Epithelial cell of esophagus (primary cell): ENCODE measurements around the gene SIDT1.

Experiments used
- DNase-seq: peaks from one replicate; pipeline ENCODE4 v3.0.0; 2010; ENCODE audit warnings: low read depth
- H3K4me3 ChIP-seq: 2 replicates; pipeline ENCODE4 v1.5.1; 2011; ENCODE audit warnings: mild to moderate bottlenecking, low read length, control low read depth
- TF ChIP-seq, protein P1 (sequence below): IDR thresholded peaks from 2 replicates; pipeline ENCODE4 v1.5.1; 2011; ENCODE audit warnings: low read depth, mild to moderate bottlenecking, low read length, control low read depth, inconsistent platforms; ENCODE audit not compliant: insufficient read depth; ENCODE audit errors: missing control alignments

The SIDT1 gene

DNA sequence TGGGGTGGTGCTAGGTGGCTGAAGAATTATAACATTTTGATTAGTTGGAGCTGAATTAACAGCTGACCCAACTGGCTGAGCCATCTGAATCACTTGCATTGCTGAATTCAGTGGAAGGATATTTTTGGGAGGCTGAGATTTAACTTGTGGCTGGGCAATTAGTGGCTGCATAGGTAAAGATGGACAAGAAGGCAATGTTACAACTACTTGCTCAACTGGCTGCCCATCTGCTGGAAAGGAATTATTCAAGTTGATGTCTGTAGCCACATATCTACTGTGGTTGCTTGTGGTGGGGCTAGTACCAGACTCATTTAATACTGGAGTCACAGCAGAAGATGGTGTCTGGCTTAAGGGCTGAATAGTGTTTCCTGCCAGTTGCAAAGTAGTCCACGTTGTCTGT is 127.6 kb downstream of the SIDT1 start:
- no peak for DNase-seq
- no peak overlapping the region for H3K4me3 ChIP-seq
- TF ChIP-seq, protein P1, sequence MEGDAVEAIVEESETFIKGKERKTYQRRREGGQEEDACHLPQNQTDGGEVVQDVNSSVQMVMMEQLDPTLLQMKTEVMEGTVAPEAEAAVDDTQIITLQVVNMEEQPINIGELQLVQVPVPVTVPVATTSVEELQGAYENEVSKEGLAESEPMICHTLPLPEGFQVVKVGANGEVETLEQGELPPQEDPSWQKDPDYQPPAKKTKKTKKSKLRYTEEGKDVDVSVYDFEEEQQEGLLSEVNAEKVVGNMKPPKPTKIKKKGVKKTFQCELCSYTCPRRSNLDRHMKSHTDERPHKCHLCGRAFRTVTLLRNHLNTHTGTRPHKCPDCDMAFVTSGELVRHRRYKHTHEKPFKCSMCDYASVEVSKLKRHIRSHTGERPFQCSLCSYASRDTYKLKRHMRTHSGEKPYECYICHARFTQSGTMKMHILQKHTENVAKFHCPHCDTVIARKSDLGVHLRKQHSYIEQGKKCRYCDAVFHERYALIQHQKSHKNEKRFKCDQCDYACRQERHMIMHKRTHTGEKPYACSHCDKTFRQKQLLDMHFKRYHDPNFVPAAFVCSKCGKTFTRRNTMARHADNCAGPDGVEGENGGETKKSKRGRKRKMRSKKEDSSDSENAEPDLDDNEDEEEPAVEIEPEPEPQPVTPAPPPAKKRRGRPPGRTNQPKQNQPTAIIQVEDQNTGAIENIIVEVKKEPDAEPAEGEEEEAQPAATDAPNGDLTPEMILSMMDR: no peak

DNA sequence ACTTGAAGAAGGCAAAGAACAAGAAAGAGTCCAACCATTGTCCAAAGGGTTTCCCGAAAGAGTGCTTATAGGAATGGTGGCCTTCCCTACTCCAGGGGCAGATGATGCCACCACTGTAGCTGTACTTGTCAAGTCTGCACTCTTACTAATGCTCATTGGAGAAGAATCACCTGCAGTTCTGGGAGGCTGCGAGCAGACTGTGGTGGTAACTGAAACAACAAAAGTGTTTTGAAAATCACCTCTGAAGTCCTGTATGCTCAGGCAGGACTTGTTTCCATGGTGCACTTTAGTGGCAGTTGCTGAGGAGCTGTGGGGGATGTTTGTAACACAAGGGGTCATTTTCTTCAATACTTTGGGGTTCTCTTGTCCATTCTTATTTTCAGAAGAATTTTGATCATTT is 128.1 kb downstream of the SIDT1 start:
- TF ChIP-seq, protein P1: no peak
- no peak overlapping the region for H3K4me3 ChIP-seq
- no peak for DNase-seq

DNA sequence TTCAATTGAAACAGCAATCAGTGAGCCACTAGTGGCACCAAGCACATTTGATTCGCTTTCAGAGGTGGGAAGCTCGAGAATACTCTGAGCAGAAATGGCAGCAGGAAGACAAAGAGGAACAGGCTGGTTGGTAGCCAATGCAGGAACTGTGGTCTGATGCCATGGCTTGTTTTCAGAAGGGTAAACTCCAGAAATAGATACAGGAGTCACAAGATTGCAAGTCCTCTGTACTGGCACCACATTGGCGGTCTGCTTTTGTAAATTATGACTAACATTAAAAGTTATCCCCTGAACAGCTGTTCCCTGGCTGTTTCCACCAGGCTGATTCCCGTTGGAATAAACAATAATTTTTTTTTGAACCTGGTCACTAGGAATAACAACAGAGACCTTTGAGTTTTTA is 128.5 kb downstream of the SIDT1 start:
- TF ChIP-seq, protein P1: no peak
- DNase-seq: no peak
- H3K4me3 ChIP-seq: no peak overlapping the region

DNA sequence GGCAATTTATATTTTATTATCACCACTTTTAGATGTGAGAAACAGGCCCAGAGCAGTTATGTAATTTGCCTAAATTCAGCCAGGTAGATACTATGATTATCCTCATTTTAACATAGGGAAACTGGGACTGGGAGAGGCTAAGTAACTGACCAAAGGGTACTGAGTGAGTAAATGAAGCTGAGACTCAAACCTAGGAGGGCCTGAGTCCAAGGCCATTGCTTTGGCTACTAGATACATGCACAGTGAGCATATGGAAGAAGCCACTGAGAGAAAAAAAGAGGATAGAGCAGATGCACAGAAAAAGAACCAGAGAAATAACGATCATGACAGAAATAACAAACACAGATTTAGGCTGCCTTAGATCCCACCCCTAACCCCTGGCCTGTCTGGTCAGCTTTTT is 130.5 kb downstream of the SIDT1 start:
- TF ChIP-seq, protein P1: no peak
- H3K4me3 ChIP-seq: no peak overlapping the region
- no peak for DNase-seq

DNA sequence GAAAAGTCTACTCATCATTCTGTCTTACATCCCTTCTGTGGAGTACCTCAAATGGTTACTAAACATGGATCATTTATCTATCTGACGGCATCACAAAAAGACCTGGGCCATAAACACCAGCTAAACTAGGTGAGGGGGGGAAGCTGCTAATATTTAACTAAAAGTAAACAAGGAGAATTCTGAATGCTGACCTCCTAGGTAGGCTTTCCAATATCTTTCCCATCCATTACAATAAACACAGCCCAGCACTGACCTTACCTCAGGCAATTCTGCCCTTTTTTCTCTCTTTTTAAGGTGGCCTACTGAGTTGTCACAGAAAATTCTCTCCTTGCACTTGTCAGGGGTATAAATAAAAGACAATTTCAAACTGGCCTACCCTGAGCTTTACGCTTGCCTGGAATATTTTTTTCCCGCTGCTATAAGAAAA is 131.0 kb downstream of the SIDT1 start:
- no peak for DNase-seq
- TF ChIP-seq, protein P1: no peak
- H3K4me3 ChIP-seq: no peak overlapping the region

DNA sequence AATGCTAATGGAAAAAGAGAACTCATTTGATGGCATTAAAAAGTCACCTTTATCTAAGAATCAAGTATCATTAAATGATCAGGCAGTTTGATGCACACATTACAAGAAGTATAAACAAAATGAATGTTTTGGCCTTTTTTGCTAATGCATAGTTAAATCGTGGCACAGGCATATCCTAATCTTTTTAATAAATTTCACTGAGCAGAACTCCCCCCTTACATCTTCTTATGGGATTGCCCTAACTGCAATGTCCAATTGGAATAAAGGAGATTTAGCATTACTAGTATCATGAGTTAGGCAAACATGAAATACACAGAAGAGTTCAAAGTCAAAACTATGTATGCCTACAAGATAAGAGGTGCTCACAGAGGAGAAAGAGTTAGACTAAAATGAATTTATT is 131.4 kb downstream of the SIDT1 start:
- TF ChIP-seq, protein P1: no peak
- DNase-seq: no peak
- H3K4me3 ChIP-seq: no peak overlapping the region

DNA sequence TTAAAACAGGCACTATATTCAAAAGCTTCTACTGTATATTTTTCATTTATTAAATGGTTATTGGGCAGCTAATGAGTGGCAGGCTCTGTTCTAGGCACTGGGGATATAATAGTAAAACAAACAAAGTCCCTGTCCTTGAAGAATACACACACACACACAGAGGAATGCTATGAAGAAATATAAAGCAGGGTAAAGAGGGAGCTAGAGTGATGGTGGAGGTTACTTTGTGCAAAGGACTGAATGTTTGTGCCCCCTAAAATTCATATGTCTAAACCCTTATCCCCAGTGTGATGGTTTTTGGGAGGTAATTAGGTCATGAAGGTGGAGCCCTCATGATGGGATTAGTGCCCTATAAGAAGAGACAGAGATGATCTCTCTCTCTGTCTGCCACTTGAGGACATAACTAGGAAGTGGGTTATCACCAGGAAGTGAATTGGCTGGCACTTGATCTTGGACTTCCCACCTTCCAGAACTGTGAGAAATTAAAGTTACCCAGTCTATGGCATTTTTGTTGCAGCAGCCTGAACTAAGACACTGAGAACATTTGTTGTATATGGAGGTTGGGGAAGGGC is 132.3 kb downstream of the SIDT1 start:
- no peak overlapping the region for H3K4me3 ChIP-seq
- TF ChIP-seq, protein P1: no peak
- no peak for DNase-seq
